GM13977 (cell line): Measurements from ENCODE around the gene GPD2.

Experiments
- DNase-seq: peaks from one replicate; pipeline ENCODE4 v3.0.0; 2012; ENCODE audit warnings: low spot score
- in situ Hi-C: fragments of 300-500 bp; cut with MboI; formaldehyde crosslinking; loops from one replicate; pipeline ENCODE4 v1.12.0; 2022; ENCODE audit warnings: low sequenced_read_pairs, low pct_unique_long_range_greater_than_20kb, mixed read lengths, inconsistent platforms; ENCODE audit not compliant: unreplicated experiment
- TF ChIP-seq, protein P1 (sequence below): IDR thresholded peaks from 2 replicates; pipeline ENCODE4 v1.5.1; 2012; ENCODE audit warnings: mild to moderate bottlenecking, control low read depth; ENCODE audit not compliant: insufficient read depth; ENCODE audit errors: extremely low read depth, missing control alignments

Gene GPD2

DNA sequence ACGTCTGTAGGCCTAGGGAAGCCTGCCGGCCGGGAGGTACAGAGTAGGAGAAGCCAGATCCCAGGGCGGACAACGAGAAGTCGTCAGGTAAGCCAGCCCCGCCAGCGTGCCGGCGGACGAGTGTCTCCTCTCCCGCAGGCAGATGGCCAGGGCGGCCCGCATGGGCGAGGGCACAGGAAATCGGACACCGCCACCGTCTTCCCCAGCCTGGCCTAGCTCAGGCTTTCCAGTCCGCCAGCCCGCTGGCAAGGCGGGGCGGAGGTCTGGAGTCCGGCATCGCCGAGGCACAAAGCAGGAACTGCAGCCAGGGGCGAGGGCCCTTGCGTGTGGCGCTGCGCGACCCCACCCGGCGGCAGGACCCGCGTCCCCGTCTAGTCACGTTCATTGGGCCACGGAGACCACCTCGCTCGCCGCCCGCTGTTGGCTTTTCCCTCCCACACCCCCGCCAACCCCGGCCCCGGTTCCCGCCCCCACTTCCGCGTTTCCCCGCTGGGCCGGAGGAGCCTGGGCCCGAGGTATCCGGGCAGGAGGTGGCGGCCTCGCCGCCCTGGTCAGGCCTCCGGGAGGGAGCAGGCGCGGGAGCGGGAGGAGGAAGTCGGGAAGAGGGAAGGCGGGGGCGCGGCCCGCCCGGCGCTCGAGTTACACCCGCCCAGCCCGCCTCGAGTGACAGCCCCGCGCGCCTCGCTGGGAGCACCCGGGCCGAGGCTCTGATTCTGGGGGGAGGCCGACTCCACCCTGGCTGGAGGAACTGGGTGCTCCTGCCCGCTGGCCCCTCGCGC is at the start of gene GPD2:
TSS of gene GPD2 (plus strand) at position 662 of the 779 bp plus-strand sequence. CDS start 39,727 bp downstream, outside the sequence.
- peak; percentile 72 for DNase-seq
- in situ Hi-C loops: no loop called here
- TF ChIP-seq, protein P1, sequence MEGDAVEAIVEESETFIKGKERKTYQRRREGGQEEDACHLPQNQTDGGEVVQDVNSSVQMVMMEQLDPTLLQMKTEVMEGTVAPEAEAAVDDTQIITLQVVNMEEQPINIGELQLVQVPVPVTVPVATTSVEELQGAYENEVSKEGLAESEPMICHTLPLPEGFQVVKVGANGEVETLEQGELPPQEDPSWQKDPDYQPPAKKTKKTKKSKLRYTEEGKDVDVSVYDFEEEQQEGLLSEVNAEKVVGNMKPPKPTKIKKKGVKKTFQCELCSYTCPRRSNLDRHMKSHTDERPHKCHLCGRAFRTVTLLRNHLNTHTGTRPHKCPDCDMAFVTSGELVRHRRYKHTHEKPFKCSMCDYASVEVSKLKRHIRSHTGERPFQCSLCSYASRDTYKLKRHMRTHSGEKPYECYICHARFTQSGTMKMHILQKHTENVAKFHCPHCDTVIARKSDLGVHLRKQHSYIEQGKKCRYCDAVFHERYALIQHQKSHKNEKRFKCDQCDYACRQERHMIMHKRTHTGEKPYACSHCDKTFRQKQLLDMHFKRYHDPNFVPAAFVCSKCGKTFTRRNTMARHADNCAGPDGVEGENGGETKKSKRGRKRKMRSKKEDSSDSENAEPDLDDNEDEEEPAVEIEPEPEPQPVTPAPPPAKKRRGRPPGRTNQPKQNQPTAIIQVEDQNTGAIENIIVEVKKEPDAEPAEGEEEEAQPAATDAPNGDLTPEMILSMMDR: no peak

DNA sequence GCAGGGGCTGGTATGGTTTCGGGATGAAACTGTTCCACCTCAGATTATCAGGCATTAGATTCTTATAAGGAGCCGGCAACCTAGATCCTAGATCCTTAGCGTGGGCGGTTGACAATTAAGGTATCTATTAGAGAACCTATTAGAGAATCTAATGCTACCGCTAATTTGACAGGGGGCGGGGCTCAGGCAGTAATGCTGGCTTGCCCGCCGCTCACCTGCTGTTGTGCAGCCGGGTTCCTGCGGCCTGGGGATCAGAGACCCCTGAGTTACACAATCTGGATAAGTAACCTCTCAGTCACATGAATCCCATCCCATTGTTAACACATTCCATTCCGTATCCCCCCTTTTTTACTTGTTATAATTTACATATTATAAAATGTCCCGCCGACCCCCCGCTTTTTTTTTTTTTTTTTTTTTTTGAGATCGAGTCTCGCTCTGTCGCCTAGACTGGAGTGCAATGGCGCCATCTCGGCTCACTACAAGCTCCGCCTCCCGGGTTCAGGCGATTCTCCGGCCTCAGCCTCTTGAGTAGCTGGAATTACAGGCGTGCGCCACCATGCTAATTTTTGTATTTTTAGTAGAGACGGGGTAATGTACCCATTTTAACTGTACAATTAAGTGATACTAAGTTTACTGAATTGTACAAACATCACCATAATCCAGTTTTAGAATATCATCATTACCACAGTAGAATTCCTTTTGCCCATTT is 42.0 kb upstream of the GPD2 start:
- no peak for DNase-seq
- in situ Hi-C loops: loop anchor here (10.0 kb wide), 1 partner anchor 49 kb away; no protein-coding TSS in a partner anchor
- TF ChIP-seq, protein P1: no peak

DNA sequence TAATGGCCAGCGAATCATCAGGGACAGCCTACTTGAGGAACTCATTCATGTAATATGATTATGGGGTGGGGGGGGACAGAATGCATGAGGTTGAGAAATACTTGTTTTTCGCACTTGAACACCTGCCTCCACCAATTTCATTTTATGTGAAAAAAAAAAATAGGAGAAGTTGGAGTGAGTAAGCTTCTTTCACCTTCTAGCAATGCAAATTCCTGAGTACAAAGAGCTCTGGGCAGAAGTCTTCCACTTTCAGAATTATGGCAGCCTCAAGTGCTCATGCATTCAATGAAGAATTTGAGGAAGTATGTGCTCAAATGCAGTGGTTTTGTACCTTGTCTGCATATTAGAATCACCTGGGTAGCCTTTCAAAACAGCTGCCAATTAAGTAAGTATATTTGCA is 40.1 kb upstream of the GPD2 start:
- in situ Hi-C loops: loop anchor here (10.0 kb wide), 1 partner anchor 51 kb away; no protein-coding TSS in a partner anchor
- peak; percentile 47 for DNase-seq
- TF ChIP-seq, protein P1: no peak

DNA sequence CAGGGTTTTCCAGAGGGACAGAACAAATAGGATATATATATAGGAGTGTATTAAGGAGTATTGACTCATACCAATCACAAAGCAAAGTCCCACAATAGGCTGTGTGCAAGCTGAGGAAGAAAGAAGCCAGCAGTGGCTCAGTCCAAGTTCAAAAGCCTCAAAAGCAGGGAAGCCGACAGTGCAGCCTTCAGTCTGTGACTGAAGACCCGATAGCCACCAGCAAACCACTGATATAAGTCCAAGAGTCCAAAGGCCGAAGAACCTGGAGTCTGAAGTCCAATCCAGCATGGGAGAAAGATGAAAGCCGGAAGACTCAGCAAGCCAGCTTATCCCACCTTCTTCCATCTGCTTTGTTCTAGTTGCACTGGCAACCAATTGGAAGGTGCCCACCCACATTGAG is 39.0 kb upstream of the GPD2 start:
- in situ Hi-C loops: loop anchor here (10.0 kb wide), 1 partner anchor 52 kb away; no protein-coding TSS in a partner anchor
- TF ChIP-seq, protein P1: no peak
- DNase-seq: no peak

- no peak for DNase-seq
- in situ Hi-C loops: loop anchor here (10.0 kb wide), 1 partner anchor 53 kb away; no protein-coding TSS in a partner anchor
- TF ChIP-seq, protein P1: no peak
These were observed 38.0 kb upstream of the GPD2 start for GRCh38 chr2:156398176-156398575.

DNA sequence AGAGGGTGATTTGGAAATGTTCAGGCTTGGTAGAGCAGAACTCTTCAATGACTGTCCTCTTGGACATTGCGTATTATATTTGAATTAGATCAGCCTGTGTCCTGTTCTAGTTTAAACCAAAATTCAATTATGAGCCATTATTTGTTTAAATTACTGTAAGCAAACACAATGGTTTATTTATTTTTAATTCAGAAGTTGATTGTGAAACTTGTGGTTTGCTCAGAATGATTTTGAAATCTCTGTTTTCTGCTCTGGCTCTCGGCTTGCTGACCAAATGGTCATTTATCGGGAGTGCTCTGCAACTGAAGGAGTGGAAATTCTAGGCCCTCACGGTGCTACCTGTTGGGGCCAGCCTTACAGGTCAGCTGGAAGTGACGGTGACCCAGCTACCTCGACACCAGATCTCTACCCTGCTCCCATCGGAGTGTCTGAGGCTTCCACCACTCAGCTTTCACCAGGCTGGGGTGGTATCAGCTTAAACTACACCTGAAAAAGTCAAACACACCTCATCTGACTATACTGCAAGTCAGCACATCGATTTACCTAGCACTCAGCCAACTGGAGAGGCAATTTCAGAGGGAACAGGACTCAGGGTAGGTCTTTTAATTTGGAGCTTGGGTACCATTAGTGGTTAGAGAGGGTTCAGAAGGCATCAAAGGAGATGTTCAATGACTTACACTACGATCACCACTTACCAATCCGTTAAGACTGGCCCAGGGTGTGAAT is 36.8 kb upstream of the GPD2 start:
- TF ChIP-seq, protein P1: no peak
- no peak for DNase-seq
- in situ Hi-C loops: loop anchor here (10.0 kb wide), 1 partner anchor 55 kb away; no protein-coding TSS in a partner anchor
